SK-N-SH treated with all-trans-retinoic acid at 6 μM for 48 hours (cell line): ENCODE results near the gene MAP3K7CL.

Source experiments
- ARNTL ChIP-seq: fragments of 450-650 bp; formaldehyde crosslinking; IDR thresholded peaks from 2 replicates; pipeline ENCODE4 v1.5.0; 2020; ENCODE audit warnings: low read depth, mild to moderate bottlenecking, moderate library complexity, borderline replicate concordance
- BACH2 ChIP-seq: fragments of 250-450 bp; sonication (Bioruptor Pico); IDR thresholded peaks from 2 replicates; pipeline ENCODE4 v1.9.0; 2021; ENCODE audit warnings: mild to moderate bottlenecking, borderline replicate concordance
- TF ChIP-seq, protein P1 (sequence below): fragments of 250-450 bp; sonication (Bioruptor Pico); IDR thresholded peaks from 2 replicates; pipeline ENCODE4 v1.5.1; 2020; ENCODE audit warnings: low read depth, mild to moderate bottlenecking, moderate library complexity

GRCh38 chr21:29121759-29122158, 8.7 kb upstream of the MAP3K7CL start:
- TF ChIP-seq, protein P1, sequence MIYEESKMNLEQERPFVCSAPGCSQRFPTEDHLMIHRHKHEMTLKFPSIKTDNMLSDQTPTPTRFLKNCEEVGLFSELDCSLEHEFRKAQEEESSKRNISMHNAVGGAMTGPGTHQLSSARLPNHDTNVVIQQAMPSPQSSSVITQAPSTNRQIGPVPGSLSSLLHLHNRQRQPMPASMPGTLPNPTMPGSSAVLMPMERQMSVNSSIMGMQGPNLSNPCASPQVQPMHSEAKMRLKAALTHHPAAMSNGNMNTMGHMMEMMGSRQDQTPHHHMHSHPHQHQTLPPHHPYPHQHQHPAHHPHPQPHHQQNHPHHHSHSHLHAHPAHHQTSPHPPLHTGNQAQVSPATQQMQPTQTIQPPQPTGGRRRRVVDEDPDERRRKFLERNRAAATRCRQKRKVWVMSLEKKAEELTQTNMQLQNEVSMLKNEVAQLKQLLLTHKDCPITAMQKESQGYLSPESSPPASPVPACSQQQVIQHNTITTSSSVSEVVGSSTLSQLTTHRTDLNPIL (CRISPR knock-in tag), result no peak
- no peak for TF ChIP-seq BACH2 (CRISPR knock-in tag)
- no peak for TF ChIP-seq ARNTL (CRISPR knock-in tag)
